Caco-2 (cell line): Measurements from ENCODE around the gene HSFX4. TPM values are rescaled to one million over a fixed set of nuclear protein-coding genes. Genes with fewer than 3 reads are reported as not detected.
A peak's percentile ranks its signal among the peaks of the same experiment; 100 is the strongest.

ENCODE experiments used
- BruUV-seq: library from RNA; stranded (reverse); fragments of 400-500 nt; replicated peaks from 2 replicates; lab custom pipeline; 2021; lab: Mats Ljungman, UMichigan
- CTCF ChIA-PET: fragments of 300-600 bp; sonication (Branson Sonifier 250); formaldehyde crosslinking; loops from one replicate; lab custom pipeline; 2022; ENCODE audit warnings: antibody characterized with exemption; lab: Charles Lee
- POLR2A ChIA-PET: fragments of 300-600 bp; sonication (Branson Sonifier 250); formaldehyde crosslinking; loops from one replicate; lab custom pipeline; 2022; ENCODE audit warnings: antibody characterized with exemption; lab: Charles Lee
- DNase-seq, 2 experiments: peaks; one replicate each; pipeline versions ENCODE4 v3.0.0 to v3.0.0-alpha.2; 2020 to 2022
- H3K27me3 ChIP-seq: replicated peaks from 2 replicates; pipeline ENCODE4 v1.6.0; 2011; ENCODE audit warnings: low read length; ENCODE audit not compliant: control insufficient read depth, insufficient read depth
- H3K36me3 ChIP-seq: 2 replicates; pipeline ENCODE4 v1.5.1; 2011; ENCODE audit warnings: low read length; ENCODE audit not compliant: control insufficient read depth, insufficient read depth
- H3K4me1 ChIP-seq: fragments of 250-450 bp; sonication (Bioruptor Pico); 2 replicates; pipeline ENCODE4 v1.5.1; 2020; ENCODE audit warnings: mild to moderate bottlenecking
- H3K4me3 ChIP-seq: 2 replicates; pipeline ENCODE4 v1.5.1; 2011; ENCODE audit warnings: low read depth, mild to moderate bottlenecking, control low read depth, low read length
- H3K9me3 ChIP-seq: fragments of 250-450 bp; sonication (Bioruptor Pico); 2 replicates; pipeline ENCODE4 v1.5.1; 2020; ENCODE audit warnings: mild to moderate bottlenecking, moderate library complexity
- H3K27ac Mint-ChIP-seq: one replicate; pipeline ENCODE4 v1.8.0; 2022; ENCODE audit warnings: mixed read lengths; ENCODE audit not compliant: unreplicated experiment
- H3K27me3 Mint-ChIP-seq: one replicate; pipeline ENCODE4 v1.8.0; 2022; ENCODE audit warnings: mixed read lengths; ENCODE audit not compliant: insufficient read depth, unreplicated experiment
- H3K36me3 Mint-ChIP-seq: one replicate; pipeline ENCODE4 v1.8.0; 2022; ENCODE audit warnings: mild to moderate bottlenecking, mixed read lengths; ENCODE audit not compliant: insufficient read depth, unreplicated experiment
- H3K4me1 Mint-ChIP-seq: one replicate; pipeline ENCODE4 v1.8.0; 2022; ENCODE audit warnings: low read depth, mixed read lengths; ENCODE audit not compliant: unreplicated experiment
- H3K4me3 Mint-ChIP-seq: one replicate; pipeline ENCODE4 v1.8.0; 2022; ENCODE audit warnings: mild to moderate bottlenecking, moderate library complexity, mixed read lengths; ENCODE audit not compliant: unreplicated experiment
- H3K9me3 Mint-ChIP-seq: one replicate; pipeline ENCODE4 v1.8.0; 2022; ENCODE audit warnings: mixed read lengths; ENCODE audit not compliant: unreplicated experiment
- CTCF ChIP-seq, 2 experiments: fragments of 200-600 bp in 1 of 2; IDR thresholded peaks; 1 replicate in 1 of 2; 2 replicates in 1 of 2; pipeline versions ENCODE4 v1.5.1 to v1.8.0; 2011 to 2022; ENCODE audit warnings: antibody characterized with exemption in 1 of 2, control low read depth in 1 of 2, inconsistent platforms in 1 of 2, low read depth in 1 of 2, low read length in 1 of 2, mild to moderate bottlenecking in 1 of 2, moderate library complexity in 1 of 2; ENCODE audit not compliant: insufficient read depth in 1 of 2, severe bottlenecking in 1 of 2, unreplicated experiment in 1 of 2
- intact Hi-C: fragments of 100-400 bp; cut with micrococcal nuclease; formaldehyde crosslinking; loops from one replicate; pipeline ENCODE4 v1.10.0; 2022; ENCODE audit not compliant: unreplicated experiment
- total RNA-seq: library from RNA; stranded (reverse); gene quantifications from 2 replicates; pipeline ENCODE4 v1.2.3, GENCODE V29; 2022

The HSFX4 gene
- total RNA-seq, 1 experiment from 2014 or later: not detected

- no peak for TF ChIP-seq CTCF (IDR thresholded peaks at IDR 0.05; ENCODE audit: insufficient read depth in 1 of 2, low read depth in 1 of 2, low read length in 1 of 2, severe bottlenecking in 1 of 2, unreplicated experiment in 1 of 2)
- intact Hi-C loops: no loop called here
- H3K4me3 Mint-ChIP-seq: no peak overlapping the region
- H3K9me3 Mint-ChIP-seq: no peaks in the 10 kb centered on the region
- no peak for DNase-seq
- Histone ChIP-seq H3K27me3 (no peaks in the 10 kb centered on the region), H3K36me3 (no peaks in the 10 kb centered on the region), H3K4me1 (no peaks in the 10 kb centered on the region), H3K9me3 (no peaks in the 10 kb centered on the region), H3K4me3 (no peak overlapping the region)
- CTCF ChIA-PET: no interaction called here
- no peak overlapping the region for H3K27ac Mint-ChIP-seq
- H3K36me3 Mint-ChIP-seq: peaks cover 6% of the 10 kb centered on the region
- no TSS peak for BruUV-seq
- H3K27me3 Mint-ChIP-seq: no peaks in the 10 kb centered on the region
- POLR2A ChIA-PET: interaction anchor here (1.0 kb wide), 1 partner anchor 9 kb away, joined by 6 read pairs; no protein-coding TSS in a partner anchor
- no peaks in the 10 kb centered on the region for H3K4me1 Mint-ChIP-seq
Observed at GRCh38 chrX:149948016-149948415, 18.6 kb downstream of the HSFX4 start.

GRCh38 chrX:149949743-149950436 is 20.5 kb downstream of the HSFX4 start:
- H3K36me3 Mint-ChIP-seq: peaks cover 2% of the 10 kb centered on the region
- Histone ChIP-seq H3K27me3 (no peaks in the 10 kb centered on the region), H3K36me3 (no peaks in the 10 kb centered on the region), H3K9me3 (no peaks in the 10 kb centered on the region), H3K4me1 (no peaks in the 10 kb centered on the region), H3K4me3 (no peak overlapping the region)
- no peak for DNase-seq
- no peaks in the 10 kb centered on the region for H3K9me3 Mint-ChIP-seq
- BruUV-seq: no TSS peak
- intact Hi-C loops: no loop called here
- no peaks in the 10 kb centered on the region for H3K4me1 Mint-ChIP-seq
- ChIA-PET POLR2A (no interaction called here), CTCF (interaction anchor here (1.2 kb wide), 1 partner anchor 731 kb away, joined by 3 read pairs; no protein-coding TSS in a partner anchor)
- TF ChIP-seq CTCF (IDR thresholded peaks at IDR 0.05; ENCODE audit: insufficient read depth in 1 of 2, low read depth in 1 of 2, low read length in 1 of 2, severe bottlenecking in 1 of 2, unreplicated experiment in 1 of 2): no peak
- no peak overlapping the region for H3K27ac Mint-ChIP-seq
- H3K27me3 Mint-ChIP-seq: no peaks in the 10 kb centered on the region
- H3K4me3 Mint-ChIP-seq: no peak overlapping the region

- Histone ChIP-seq H3K4me1 (no peaks in the 10 kb centered on the region), H3K4me3 (no peak overlapping the region), H3K36me3 (no peaks in the 10 kb centered on the region), H3K27me3 (no peaks in the 10 kb centered on the region), H3K9me3 (no peaks in the 10 kb centered on the region)
- peak in 1 of 2 experiments; percentile 15 for TF ChIP-seq CTCF (IDR thresholded peaks at IDR 0.05; ENCODE audit: insufficient read depth in 1 of 2, low read depth in 1 of 2, low read length in 1 of 2, severe bottlenecking in 1 of 2, unreplicated experiment in 1 of 2)
- Mint-ChIP-seq H3K27ac (no peak overlapping the region), H3K4me3 (no peak overlapping the region), H3K9me3 (no peaks in the 10 kb centered on the region), H3K4me1 (no peaks in the 10 kb centered on the region), H3K36me3 (no peaks in the 10 kb centered on the region), H3K27me3 (no peaks in the 10 kb centered on the region)
- POLR2A ChIA-PET: no interaction called here
- peak in 1 of 2 experiments; percentile 28 for DNase-seq
- BruUV-seq: no TSS peak
- intact Hi-C loops: no loop called here
- CTCF ChIA-PET: no interaction called here
Observed at GRCh38 chrX:149950681-149951080, 21.3 kb downstream of the HSFX4 start.
